Hepatocyte (in vitro differentiated cells): ENCODE measurements around the gene ASPDH. TPM values are rescaled to one million over a fixed set of nuclear protein-coding genes. Genes with fewer than 3 reads are reported as not detected.

Experiments used
- DNase-seq: peaks from one replicate; pipeline ENCODE4 v3.0.0-alpha.2; 2016; ENCODE audit warnings: low spot score
- H2AFZ ChIP-seq: fragments of 200-600 bp; sonication (generic); 2 replicates; pipeline ENCODE4 v1.6.0; 2016; ENCODE audit warnings: antibody characterized with exemption, mild to moderate bottlenecking
- H3K27ac ChIP-seq: fragments of 200-600 bp; sonication (generic); 2 replicates; pipeline ENCODE4 v1.5.1; 2016; ENCODE audit warnings: mild to moderate bottlenecking
- H3K27me3 ChIP-seq: fragments of 200-600 bp; sonication (generic); 2 replicates; pipeline ENCODE4 v1.6.1; 2016
- H3K36me3 ChIP-seq: fragments of 200-600 bp; sonication (generic); replicated peaks from 2 replicates; pipeline ENCODE4 v1.5.1; 2016; ENCODE audit warnings: low read depth; ENCODE audit not compliant: insufficient read depth
- H3K4me1 ChIP-seq: fragments of 200-600 bp; sonication (generic); 2 replicates; pipeline ENCODE4 v1.5.1; 2016; ENCODE audit warnings: mild to moderate bottlenecking, moderate library complexity; ENCODE audit not compliant: insufficient read depth
- H3K4me2 ChIP-seq: fragments of 200-600 bp; sonication (generic); 2 replicates; pipeline ENCODE4 v1.6.0; 2016
- H3K4me3 ChIP-seq: fragments of 200-600 bp; sonication (generic); 2 replicates; pipeline ENCODE4 v1.5.1; 2016; ENCODE audit warnings: mild to moderate bottlenecking
- H3K79me2 ChIP-seq: fragments of 200-600 bp; sonication (generic); 2 replicates; pipeline ENCODE4 v1.6.0; 2017; ENCODE audit warnings: mild to moderate bottlenecking
- H3K9me2 ChIP-seq: fragments of 200-600 bp; sonication (generic); replicated peaks from 2 replicates; pipeline ENCODE4 v1.6.0; 2017; ENCODE audit warnings: mild to moderate bottlenecking; ENCODE audit not compliant: insufficient read depth
- H3K9me3 ChIP-seq: fragments of 200-600 bp; sonication (generic); 2 replicates; pipeline ENCODE4 v1.5.1; 2016; ENCODE audit warnings: low read depth, mild to moderate bottlenecking
- H4K20me1 ChIP-seq: fragments of 200-600 bp; sonication (generic); 2 replicates; pipeline ENCODE4 v1.6.0; 2016; ENCODE audit warnings: mild to moderate bottlenecking; ENCODE audit not compliant: insufficient read depth, poor library complexity, severe bottlenecking
- CTCF ChIP-seq: fragments of 200-600 bp; sonication (generic); IDR thresholded peaks from 2 replicates; pipeline ENCODE4 v1.5.1; 2016; ENCODE audit warnings: antibody characterized with exemption, mild to moderate bottlenecking; ENCODE audit not compliant: poor library complexity
- EZH2 ChIP-seq: fragments of 200-600 bp; sonication (generic); IDR thresholded peaks from 2 replicates; pipeline ENCODE4 v1.6.1; 2016; ENCODE audit warnings: antibody characterized with exemption, mild to moderate bottlenecking, borderline replicate concordance
- EZH2phosphoT487 ChIP-seq: fragments of 200-600 bp; sonication (generic); IDR thresholded peaks from one replicate; pipeline ENCODE4 v1.6.1; 2018; ENCODE audit warnings: antibody characterized with exemption, mild to moderate bottlenecking, low read depth, moderate library complexity; ENCODE audit not compliant: unreplicated experiment, severe bottlenecking
- WGBS: methylation state at CpG from one replicate; pipeline ENCODE4 v1.1.6; 2016; ENCODE audit warnings: low lambda C conversion rate; ENCODE audit errors: missing lambda C conversion rate; 5-methylcytosine and 5-hydroxymethylcytosine counted together
- polyA plus RNA-seq: library from polyadenylated mRNA; unstranded; fragments of >200 nt; fragmentation: Nextera tagmentation; extraction: Ambion mirVana; gene quantifications from 2 replicates; pipeline ENCODE4 v1.2.1, GENCODE V29; 2016
- total RNA-seq: library from RNA; depleted of rRNA; stranded (reverse); fragments of >200 nt; gene quantifications from 2 replicates; pipeline ENCODE4 v1.2.3, GENCODE V29; 2014

Gene ASPDH
- total and polyA plus RNA-seq, 2 experiments from 2014 or later, result 7.4 to 9.0 TPM

DNA sequence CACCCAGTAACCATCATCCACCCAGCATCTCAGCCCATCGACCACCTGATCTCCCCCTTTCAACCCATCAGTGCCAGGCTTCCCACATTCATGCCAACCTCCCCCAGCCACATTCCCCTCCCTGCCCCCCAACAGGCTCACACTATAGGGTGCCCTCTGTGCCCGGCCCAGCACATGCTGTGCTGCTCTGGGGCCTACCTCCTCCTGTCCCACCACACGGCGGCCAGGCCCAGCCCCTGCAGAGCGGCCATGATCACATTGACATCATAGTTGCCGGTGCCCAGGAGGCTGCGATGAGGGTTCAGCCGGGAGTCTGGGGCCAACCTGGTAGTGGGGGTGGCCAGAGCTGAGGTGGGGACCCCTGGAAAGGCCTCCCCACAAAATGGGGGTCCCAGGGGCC, 6.3 kb downstream of the ASPDH start:
- Histone ChIP-seq H3K9me3 (no peaks in the 10 kb centered on the region), H3K27me3 (no peaks in the 10 kb centered on the region), H3K4me3 (no peak overlapping the region), H4K20me1 (no peaks in the 10 kb centered on the region), H3K4me1 (peaks cover 5% of the 10 kb centered on the region), H2AFZ (no peak overlapping the region), H3K4me2 (no peak overlapping the region), H3K36me3 (no peaks in the 10 kb centered on the region), H3K9me2 (no peaks in the 10 kb centered on the region), H3K79me2 (no peaks in the 10 kb centered on the region), H3K27ac (no peak overlapping the region)
- no peak for DNase-seq
- 94% methylated on average over 8 of the region's 8 CpGs for WGBS
- TF ChIP-seq EZH2phosphoT487, result no peak
- no peak for TF ChIP-seq EZH2
- TF ChIP-seq CTCF, result no peak

DNA sequence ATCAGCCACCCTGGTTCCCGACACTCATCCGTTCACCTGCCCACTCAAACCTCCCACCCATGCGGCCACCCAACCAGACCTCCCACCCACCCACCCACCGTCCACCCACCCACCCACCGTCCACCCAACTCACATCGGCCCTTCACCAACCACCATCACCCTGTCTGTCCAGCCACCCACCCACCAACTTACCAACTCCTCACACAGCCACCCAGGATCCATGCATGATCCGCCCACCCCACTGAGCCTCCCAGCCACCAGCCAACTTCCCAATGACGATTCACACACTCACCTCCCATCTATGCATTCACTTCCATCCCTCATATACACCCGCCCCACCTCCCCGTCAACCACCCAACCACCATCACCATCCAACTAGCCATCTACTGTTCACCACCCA, 7.0 kb downstream of the ASPDH start:
- H3K4me3 ChIP-seq, result no peak overlapping the region
- H3K27ac ChIP-seq, result no peak overlapping the region
- H3K4me2 ChIP-seq, result no peak overlapping the region
- 100% methylated on average over 1 of the region's 10 CpGs for WGBS
- no peaks in the 10 kb centered on the region for H3K9me2 ChIP-seq
- no peaks in the 10 kb centered on the region for H3K9me3 ChIP-seq
- TF ChIP-seq EZH2 (no peak), EZH2phosphoT487 (no peak), CTCF (no peak)
- no peak overlapping the region for H2AFZ ChIP-seq
- H3K4me1 ChIP-seq, result peaks cover 5% of the 10 kb centered on the region
- no peak for DNase-seq
- no peaks in the 10 kb centered on the region for H4K20me1 ChIP-seq
- no peaks in the 10 kb centered on the region for H3K27me3 ChIP-seq
- no peaks in the 10 kb centered on the region for H3K36me3 ChIP-seq
- H3K79me2 ChIP-seq, result no peaks in the 10 kb centered on the region

GRCh38 chr19:50505856-50506611, 7.7 kb downstream of the ASPDH start:
- no peak for TF ChIP-seq EZH2
- no peaks in the 10 kb centered on the region for H3K79me2 ChIP-seq
- H3K4me1 ChIP-seq, result peaks cover 5% of the 10 kb centered on the region
- no peak for DNase-seq
- H3K36me3 ChIP-seq, result no peaks in the 10 kb centered on the region
- H3K4me2 ChIP-seq, result no peak overlapping the region
- no peaks in the 10 kb centered on the region for H3K9me2 ChIP-seq
- H3K27ac ChIP-seq, result no peak overlapping the region
- H2AFZ ChIP-seq, result no peak overlapping the region
- H3K9me3 ChIP-seq, result no peaks in the 10 kb centered on the region
- H3K27me3 ChIP-seq, result no peaks in the 10 kb centered on the region
- H4K20me1 ChIP-seq, result no peaks in the 10 kb centered on the region
- no peak overlapping the region for H3K4me3 ChIP-seq
- WGBS, result 94% methylated on average over 21 of the region's 30 CpGs

- Histone ChIP-seq H4K20me1 (no peaks in the 10 kb centered on the region), H3K27me3 (peaks cover 14% of the 10 kb centered on the region), H3K9me3 (no peaks in the 10 kb centered on the region), H3K36me3 (no peaks in the 10 kb centered on the region), H3K79me2 (no peaks in the 10 kb centered on the region), H3K27ac (no peak overlapping the region), H3K4me2 (no peak overlapping the region), H2AFZ (no peak overlapping the region), H3K9me2 (no peaks in the 10 kb centered on the region), H3K4me1 (no peaks in the 10 kb centered on the region), H3K4me3 (no peak overlapping the region)
- no peak for DNase-seq
- TF ChIP-seq EZH2phosphoT487 (no peak), CTCF (no peak), EZH2 (no peak)
- 74% methylated on average over 23 of the region's 25 CpGs for WGBS
These were observed 11.9 kb downstream of the ASPDH start for GRCh38 chr19:50501568-50502475.
